GM21367 (cell line): ENCODE results near the gene KPNA6.

Experiments
- ATAC-seq: cut with Tn5 transposase; IDR thresholded peaks from one replicate; pipeline ENCODE4 v1.9.1; 2021; ENCODE audit not compliant: unreplicated experiment

Gene KPNA6

DNA sequence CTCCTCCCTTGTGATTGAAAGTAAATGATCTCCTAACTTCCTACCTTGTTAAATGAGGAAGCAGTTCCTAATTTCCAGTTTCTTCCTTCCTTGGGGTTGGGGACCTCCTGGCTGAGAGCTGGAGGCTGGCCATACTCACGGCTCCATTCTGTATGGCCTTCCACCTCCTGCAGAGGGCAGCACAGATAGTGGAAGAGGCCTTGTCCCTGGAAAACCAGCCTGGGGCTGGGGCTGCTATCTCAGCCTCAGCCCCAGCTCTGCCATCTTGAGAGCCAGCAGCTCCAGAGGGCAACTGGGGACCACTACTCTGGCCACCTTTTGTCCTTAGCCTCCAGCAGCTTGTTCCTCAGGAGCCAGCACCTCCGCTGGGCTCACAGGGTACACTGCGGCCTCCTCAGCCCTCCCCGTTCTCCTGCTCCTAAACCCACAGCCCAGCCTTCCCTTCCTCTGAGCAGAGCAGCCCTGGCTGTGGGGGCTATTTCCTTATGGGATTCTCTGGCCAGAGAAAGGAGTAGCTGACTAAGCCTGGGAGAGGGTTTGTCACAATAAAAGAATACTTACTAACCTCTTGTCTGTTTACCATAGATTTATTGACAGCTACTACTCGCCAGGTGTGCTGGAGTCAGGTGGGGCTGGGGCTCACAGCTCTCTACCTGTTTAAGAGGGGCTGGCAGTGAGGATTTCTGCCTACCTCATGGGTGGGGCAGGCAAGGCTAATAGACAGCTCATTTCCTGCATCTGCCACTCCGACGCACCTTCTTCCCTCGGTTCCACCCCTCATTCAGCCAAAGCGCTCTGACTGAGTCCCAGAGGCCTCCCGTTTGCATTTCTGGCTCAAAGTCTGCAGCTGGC is 108.0 kb downstream of the KPNA6 start:
- no peak for ATAC-seq

DNA sequence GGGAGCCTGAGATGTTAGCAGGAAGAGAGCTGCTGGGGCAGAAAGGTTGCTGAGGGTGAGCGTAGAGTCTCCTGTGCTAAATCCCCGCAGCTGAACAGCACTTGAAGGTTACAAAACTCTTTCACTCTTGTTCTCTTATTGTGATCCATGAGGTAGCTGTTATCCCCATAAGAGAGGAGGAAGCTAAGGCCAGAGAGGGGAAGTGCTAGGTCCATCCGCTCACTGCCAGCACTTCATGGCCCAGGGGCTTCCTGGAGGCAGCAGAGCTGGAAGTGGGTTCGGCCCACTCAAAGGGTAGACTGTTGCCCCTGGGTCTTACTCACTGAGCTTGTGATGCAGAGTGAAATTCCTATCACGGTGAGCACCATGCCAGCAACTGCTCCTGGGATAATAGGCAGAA is 108.7 kb downstream of the KPNA6 start:
- ATAC-seq: no peak

DNA sequence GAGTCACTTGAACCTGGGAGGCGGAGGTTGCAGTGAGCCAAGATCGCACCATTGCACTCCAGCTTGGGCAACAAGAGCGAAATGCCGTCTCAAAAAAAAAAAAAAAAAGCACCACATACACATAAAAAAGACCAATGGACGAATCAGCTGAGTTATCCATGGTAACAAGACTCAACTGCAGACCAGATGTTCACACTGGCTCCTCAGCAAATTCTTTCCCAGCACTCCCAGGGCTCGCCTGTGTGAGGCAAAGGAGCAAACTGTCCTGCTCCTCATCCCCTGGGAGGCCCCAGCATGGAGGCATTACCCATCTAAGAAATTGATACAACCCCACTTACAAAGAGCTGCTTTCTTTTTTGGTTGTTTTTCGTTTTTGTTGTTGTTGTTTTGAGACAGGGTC is 111.2 kb downstream of the KPNA6 start:
- ATAC-seq: no peak

DNA sequence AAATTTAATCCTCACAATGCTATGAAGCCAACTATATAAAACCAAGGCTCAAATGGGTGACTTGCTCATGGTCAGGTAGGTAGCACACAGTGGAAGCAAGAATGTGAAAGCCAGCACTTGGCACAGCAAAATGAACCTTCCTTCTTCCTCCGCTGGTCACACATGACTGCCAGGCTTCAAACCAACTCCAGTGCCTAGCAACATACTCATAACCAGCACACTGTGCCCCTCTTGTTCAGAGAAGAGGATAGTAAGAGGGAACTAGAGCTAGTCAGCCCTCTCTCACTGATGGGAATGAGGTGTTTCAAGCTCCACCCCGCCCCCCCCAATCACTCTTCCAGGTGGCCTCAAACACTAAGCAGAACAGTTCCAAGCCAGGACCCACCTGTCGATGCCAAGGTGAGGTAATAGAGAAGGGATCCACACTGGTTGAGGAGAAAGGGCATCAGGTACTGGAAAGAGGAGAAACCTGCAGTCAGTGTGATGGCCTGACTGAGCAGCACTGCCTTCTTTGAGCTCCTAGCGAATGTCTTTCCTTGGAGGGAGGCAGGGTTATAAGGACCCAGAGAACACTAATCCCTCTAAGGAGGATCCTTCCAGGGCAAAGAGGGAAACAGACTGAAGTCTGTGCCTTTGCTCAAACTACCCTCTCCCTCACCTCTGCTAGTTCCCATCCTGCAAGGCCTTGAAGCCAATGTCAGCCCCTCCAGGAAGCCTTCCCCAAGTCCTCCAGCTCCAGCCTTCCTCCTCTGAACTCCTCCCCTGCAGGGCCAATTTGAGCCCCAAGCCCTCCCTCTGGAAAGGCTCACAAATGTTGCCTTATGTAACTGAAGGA is 113.1 kb downstream of the KPNA6 start:
- ATAC-seq: no peak

DNA sequence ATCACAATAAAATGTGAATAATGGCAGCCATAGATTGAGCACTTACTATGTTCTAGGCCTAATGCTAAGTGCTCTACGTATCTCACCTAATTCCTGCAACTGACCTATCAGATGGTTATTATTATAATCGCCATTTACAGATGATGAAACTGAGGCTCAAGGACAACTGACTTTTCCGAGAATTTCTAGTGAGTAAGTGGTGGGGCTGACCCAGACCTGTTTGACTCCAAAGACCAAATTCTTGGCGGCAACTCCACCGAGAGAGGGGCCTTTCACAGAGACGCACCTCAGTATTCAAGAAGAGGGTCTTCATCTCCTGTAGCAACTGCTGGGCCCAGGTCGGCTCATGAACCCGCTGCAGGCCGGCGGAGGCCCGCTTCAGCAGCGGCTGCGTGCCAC is 113.7 kb downstream of the KPNA6 start:
- no peak for ATAC-seq

DNA sequence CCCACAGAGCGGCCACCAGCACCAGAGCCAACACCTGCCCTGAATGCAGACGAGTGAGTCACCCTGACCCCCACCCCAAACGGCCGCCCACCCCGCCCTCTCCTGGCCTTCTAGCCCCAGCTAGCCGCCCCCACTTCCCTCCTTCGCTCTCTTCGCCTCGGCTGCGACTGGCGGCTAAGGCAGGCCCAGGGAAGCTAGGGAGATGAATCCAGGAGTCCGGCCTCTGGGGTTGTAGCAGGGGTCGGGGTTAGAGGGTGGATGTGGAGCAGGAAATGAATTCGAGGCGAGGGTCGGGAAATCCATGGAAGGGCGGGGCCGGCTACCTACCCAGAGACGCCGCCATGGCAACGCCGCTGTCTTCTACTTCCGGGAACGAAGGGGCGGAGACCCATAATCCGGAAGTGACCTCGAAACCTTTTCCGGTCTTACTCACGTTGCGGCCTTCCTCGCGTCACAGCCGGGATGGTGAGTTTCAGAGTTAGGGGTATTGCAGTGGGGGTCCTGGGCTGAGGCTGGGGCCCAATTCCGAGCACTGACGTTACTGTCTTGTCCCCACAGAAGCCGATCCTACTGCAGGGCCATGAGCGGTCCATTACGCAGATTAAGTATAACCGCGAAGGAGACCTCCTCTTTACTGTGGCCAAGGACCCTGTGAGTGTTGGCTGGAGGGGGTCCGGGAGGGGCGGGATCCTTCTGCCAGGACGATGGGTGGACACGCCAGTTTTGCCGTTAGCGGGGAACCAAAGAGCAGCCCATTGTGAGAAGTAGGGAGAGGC is 114.3 kb downstream of the KPNA6 start, which contains the start of the genes EIF3I and TMEM234:
Gene EIF3I (plus strand): TSS at position 428 of the 776 bp plus-strand sequence. CDS start 35 bp downstream, at position 463.
Gene TMEM234 (minus strand): TSS at position 374 of the 776 bp plus-strand sequence. CDS start 31 bp downstream, at position 343.
- peak; percentile 93 for ATAC-seq

DNA sequence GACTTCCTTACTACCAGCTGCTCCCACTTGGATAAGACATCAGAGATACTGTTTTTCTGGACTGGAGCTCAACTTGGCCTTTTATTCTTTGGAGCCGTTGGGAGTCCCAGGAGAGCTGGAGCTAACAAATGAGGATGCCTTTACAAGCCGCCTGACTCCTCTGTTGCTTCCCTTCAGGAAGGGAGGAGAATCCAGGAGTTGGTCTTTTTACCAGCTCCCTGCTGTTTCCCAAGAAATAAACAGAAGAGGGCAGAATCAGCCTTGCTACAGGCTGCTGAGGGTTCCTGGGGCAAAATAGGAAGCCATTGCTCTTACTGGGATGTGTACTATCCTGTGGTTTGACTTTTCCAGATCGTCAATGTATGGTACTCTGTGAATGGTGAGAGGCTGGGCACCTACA is 115.8 kb downstream of the KPNA6 start:
- no peak for ATAC-seq

- ATAC-seq: no peak
Observed at GRCh38 chr1:32224285-32224684, 116.4 kb downstream of the KPNA6 start.
